HCT116 (cell line): ENCODE measurements around the gene TMEM165. TPM values are rescaled to one million over a fixed set of nuclear protein-coding genes. Genes with fewer than 3 reads are reported as not detected.

ENCODE experiments used
- ATAC-seq: fragments of 200-7000 bp; cut with Tn5 transposase; 2 replicates; pipeline ENCODE4 v1.9.1; 2020; ENCODE audit warnings: mild to moderate bottlenecking, moderate library complexity
- BruUV-seq: library from RNA; stranded (reverse); fragments of 400-500 nt; replicated peaks from 2 replicates; lab custom pipeline; 2021; lab: Mats Ljungman, UMichigan
- CTCF ChIA-PET: fragments of 300-600 bp; sonication (Branson Sonifier 250); formaldehyde crosslinking; loops from one replicate; lab custom pipeline; 2021; ENCODE audit warnings: antibody characterized with exemption; lab: Charles Lee
- POLR2A ChIA-PET: fragments of 300-600, 350-600 bp; sonication (Branson Sonifier 250); formaldehyde crosslinking; loops from one replicate; lab custom pipeline; 2021; ENCODE audit warnings: antibody characterized with exemption; lab: Charles Lee
- RAD21 ChIA-PET, 2 experiments: fragments of 300-600 bp; sonication (Branson Sonifier 250); formaldehyde crosslinking; loops; one replicate each; lab custom pipeline; 2023; ENCODE audit warnings: low total read pairs in 2 of 2; ENCODE audit not compliant: uncharacterized antibody in 2 of 2, unreplicated experiment in 2 of 2, low non-redundant PET in 1 of 2; lab: Charles Lee
- DNase-seq: peaks from one replicate; pipeline ENCODE4 v3.0.0-alpha.2; 2010; ENCODE audit warnings: low read depth, low spot score
- H2AFZ ChIP-seq: fragments of 200-600 bp; shearing (Covaris generic), sonication (generic); 2 replicates; pipeline ENCODE4 v1.6.1; 2017; ENCODE audit warnings: low read depth, mixed run types, mixed read lengths, antibody characterized with exemption, low read length; ENCODE audit not compliant: poor library complexity, severe bottlenecking
- H3K27ac ChIP-seq: 2 replicates; pipeline ENCODE4 v1.5.1; 2012; ENCODE audit warnings: low read depth, low read length
- H3K27me3 ChIP-seq: fragments of 200-600 bp; sonication (generic); 2 replicates; pipeline ENCODE4 v1.6.1; 2016; ENCODE audit warnings: mixed run types, low read length, mixed read lengths; ENCODE audit not compliant: insufficient read depth
- H3K36me3 ChIP-seq, 2 experiments: fragments of 200-500 bp in 1 of 2; fragments of 200-600 bp in 1 of 2; sonication (Bioruptor generic) in 1 of 2; sonication (generic) in 1 of 2; 2 replicates each; pipeline versions ENCODE4 v1.5.1 to v1.6.1; 2014 to 2016; ENCODE audit warnings: low read length in 2 of 2, inconsistent platforms in 1 of 2, mixed read lengths in 1 of 2, mixed run types in 1 of 2; ENCODE audit not compliant: insufficient read depth in 2 of 2, control insufficient read depth in 1 of 2
- H3K4me1 ChIP-seq, 2 experiments: fragments of 200-600 bp in 1 of 2; sonication (generic) in 1 of 2; 2 replicates each; pipeline versions ENCODE4 v1.5.1 to v1.6.1; 2012 to 2017; ENCODE audit warnings: low read length in 2 of 2, inconsistent platforms in 1 of 2, mild to moderate bottlenecking in 1 of 2, mixed read lengths in 1 of 2, mixed run types in 1 of 2, moderate library complexity in 1 of 2; ENCODE audit not compliant: insufficient read depth in 2 of 2, control insufficient read depth in 1 of 2
- H3K4me2 ChIP-seq: fragments of 200-600 bp; sonication (generic); 2 replicates; pipeline ENCODE4 v1.6.1; 2017; ENCODE audit warnings: mixed run types, low read length, mixed read lengths
- H3K4me3 ChIP-seq, 2 experiments: fragments of 200-600 bp in 1 of 2; sonication (generic) in 1 of 2; replicated peaks in 1 of 2; 2 replicates each; pipeline ENCODE4 v1.5.1; 2011 to 2016; ENCODE audit warnings: low read length in 2 of 2, control low read depth in 1 of 2, low read depth in 1 of 2, mild to moderate bottlenecking in 1 of 2, mixed read lengths in 1 of 2, mixed run types in 1 of 2
- H3K79me2 ChIP-seq: fragments of 200-600 bp; sonication (generic); 2 replicates; pipeline ENCODE4 v1.6.1; 2017; ENCODE audit warnings: mild to moderate bottlenecking, mixed run types, low read length, moderate library complexity, mixed read lengths; ENCODE audit not compliant: insufficient read depth
- H3K9ac ChIP-seq: fragments of 200-600 bp; sonication (generic); 2 replicates; pipeline ENCODE4 v1.6.1; 2016; ENCODE audit warnings: low read length, mixed read lengths
- H3K9me2 ChIP-seq: fragments of 200-600 bp; sonication (generic), shearing (Covaris generic); 2 replicates; pipeline ENCODE4 v1.6.1; 2017; ENCODE audit warnings: mixed run types, mild to moderate bottlenecking, moderate library complexity; ENCODE audit not compliant: insufficient read depth
- H3K9me3 ChIP-seq, 2 experiments: fragments of 200-500 bp in 1 of 2; fragments of 200-600 bp in 1 of 2; sonication (Bioruptor generic) in 1 of 2; sonication (generic) in 1 of 2; 2 replicates each; pipeline ENCODE4 v1.6.1; 2014 to 2017; ENCODE audit warnings: low read length in 2 of 2, mixed read lengths in 2 of 2, inconsistent platforms in 1 of 2, low read depth in 1 of 2, mild to moderate bottlenecking in 1 of 2, mixed run types in 1 of 2, moderate library complexity in 1 of 2; ENCODE audit not compliant: control insufficient read depth in 1 of 2, insufficient read depth in 1 of 2
- H4K20me1 ChIP-seq: fragments of 200-600 bp; sonication (generic), shearing (Covaris generic); 2 replicates; pipeline ENCODE4 v1.6.1; 2017; ENCODE audit warnings: mixed run types, mild to moderate bottlenecking, moderate library complexity; ENCODE audit not compliant: insufficient read depth
- ATF3 ChIP-seq: IDR thresholded peaks from 2 replicates; pipeline ENCODE4 v1.6.1; 2012
- CEBPB ChIP-seq: IDR thresholded peaks from 2 replicates; pipeline ENCODE4 v1.6.1; 2012; ENCODE audit warnings: low read depth
- ELF1 ChIP-seq: IDR thresholded peaks from 2 replicates; pipeline ENCODE4 v1.6.1; 2012; ENCODE audit warnings: low read depth, borderline replicate concordance
- EZH2 ChIP-seq: fragments of 200-600 bp; sonication (generic); IDR thresholded peaks from 2 replicates; pipeline ENCODE4 v1.6.1; 2017; ENCODE audit warnings: antibody characterized with exemption, mixed run types
- JUND ChIP-seq: IDR thresholded peaks from 2 replicates; pipeline ENCODE4 v1.6.1; 2012
- POLR2A ChIP-seq: IDR thresholded peaks from 2 replicates; pipeline ENCODE4 v1.7.0; 2011; ENCODE audit warnings: borderline replicate concordance; ENCODE audit not compliant: insufficient read depth, insufficient read length; ENCODE audit errors: extremely low read depth
- POLR2AphosphoS5 ChIP-seq: IDR thresholded peaks from 2 replicates; pipeline ENCODE4 v1.6.1; 2011; ENCODE audit warnings: mild to moderate bottlenecking, low read depth, low read length, moderate library complexity
- RAD21 ChIP-seq: IDR thresholded peaks from 2 replicates; pipeline ENCODE4 v1.6.1; 2012; ENCODE audit warnings: low read depth, mild to moderate bottlenecking
- REST ChIP-seq: IDR thresholded peaks from 2 replicates; pipeline ENCODE4 v1.6.1; 2012; ENCODE audit warnings: low read depth
- SP1 ChIP-seq: IDR thresholded peaks from 2 replicates; pipeline ENCODE4 v1.6.1; 2012; ENCODE audit warnings: low read depth
- SRF ChIP-seq: IDR thresholded peaks from 2 replicates; pipeline ENCODE4 v1.6.1; 2012; ENCODE audit warnings: low read depth
- TCF7L2 ChIP-seq: IDR thresholded peaks from 2 replicates; pipeline ENCODE4 v1.7.0; 2011; ENCODE audit warnings: borderline replicate concordance, inconsistent platforms; ENCODE audit not compliant: insufficient read depth, insufficient read length; ENCODE audit errors: extremely low read depth
- ZBTB33 ChIP-seq: IDR thresholded peaks from 2 replicates; pipeline ENCODE4 v1.6.1; 2011; ENCODE audit warnings: mild to moderate bottlenecking, low read length, moderate library complexity; ENCODE audit not compliant: insufficient replicate concordance; ENCODE audit errors: extremely low read depth
- ZFX ChIP-seq: fragments of 450-650 bp; IDR thresholded peaks from 2 replicates; pipeline ENCODE4 v1.6.1; 2017
- ZNF274 ChIP-seq: fragments of 200-500 bp; sonication (Bioruptor generic); IDR thresholded peaks from 2 replicates; pipeline ENCODE4 v1.6.1; 2014; ENCODE audit warnings: mild to moderate bottlenecking, low read depth, low read length, inconsistent platforms
- intact Hi-C: fragments of 100-400 bp; cut with micrococcal nuclease; formaldehyde crosslinking; loops from 2 replicates; pipeline ENCODE4 v1.10.0; 2022
- total RNA-seq: library from RNA; stranded (reverse); gene quantifications from one replicate; pipeline ENCODE4 v1.2.1, GENCODE V29; 2021; ENCODE audit not compliant: unreplicated experiment

Gene TMEM165
- total RNA-seq, 1 experiment from 2014 or later = 60.7 TPM

DNA sequence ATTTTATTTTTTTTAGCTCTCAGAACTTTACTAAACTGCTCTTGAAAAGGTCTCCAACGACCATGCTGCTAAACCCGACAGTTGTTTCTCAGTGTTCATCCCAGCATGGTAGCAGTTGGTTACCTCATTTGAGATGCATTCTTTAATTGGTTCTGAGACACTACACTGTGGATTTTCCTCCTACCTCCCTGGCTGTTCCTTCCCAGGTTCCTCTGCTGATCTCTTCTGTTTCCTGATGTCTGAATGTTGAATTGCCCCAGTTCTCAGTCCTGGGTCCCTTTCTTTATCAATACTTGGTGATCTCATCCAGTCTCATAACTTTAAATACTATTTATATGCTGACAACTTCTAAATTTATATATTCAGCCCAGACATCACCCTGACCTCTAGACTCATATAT is 19.1 kb upstream of the TMEM165 start:
- POLR2A ChIA-PET = no interaction called here
- H3K36me3 ChIP-seq = no peaks in the 10 kb centered on the region
- H3K4me3 ChIP-seq = no peak overlapping the region
- DNase-seq (no peak), ATAC-seq (no peak)
- no TSS peak for BruUV-seq
- H3K9me3 ChIP-seq = no peaks in the 10 kb centered on the region
- H3K9ac ChIP-seq = no peak overlapping the region
- H3K27me3 ChIP-seq = no peaks in the 10 kb centered on the region
- H2AFZ ChIP-seq = no peak overlapping the region
- H3K4me2 ChIP-seq = no peak overlapping the region
- intact Hi-C loops = no loop called here
- CTCF ChIA-PET = no interaction called here
- no peak for TF ChIP-seq EZH2
- no peak for TF ChIP-seq CEBPB
- no peak for TF ChIP-seq TCF7L2
- TF ChIP-seq ELF1 = no peak
- TF ChIP-seq SP1 = no peak
- no peaks in the 10 kb centered on the region for H4K20me1 ChIP-seq
- H3K9me2 ChIP-seq = no peaks in the 10 kb centered on the region
- H3K4me1 ChIP-seq = peaks cover 5 to 14% of the 10 kb centered on the region in 2 experiments; a peak in 3 of 4 replicates
- H3K79me2 ChIP-seq = no peaks in the 10 kb centered on the region
- no peak overlapping the region for H3K27ac ChIP-seq
- RAD21 ChIA-PET = no interaction called here

DNA sequence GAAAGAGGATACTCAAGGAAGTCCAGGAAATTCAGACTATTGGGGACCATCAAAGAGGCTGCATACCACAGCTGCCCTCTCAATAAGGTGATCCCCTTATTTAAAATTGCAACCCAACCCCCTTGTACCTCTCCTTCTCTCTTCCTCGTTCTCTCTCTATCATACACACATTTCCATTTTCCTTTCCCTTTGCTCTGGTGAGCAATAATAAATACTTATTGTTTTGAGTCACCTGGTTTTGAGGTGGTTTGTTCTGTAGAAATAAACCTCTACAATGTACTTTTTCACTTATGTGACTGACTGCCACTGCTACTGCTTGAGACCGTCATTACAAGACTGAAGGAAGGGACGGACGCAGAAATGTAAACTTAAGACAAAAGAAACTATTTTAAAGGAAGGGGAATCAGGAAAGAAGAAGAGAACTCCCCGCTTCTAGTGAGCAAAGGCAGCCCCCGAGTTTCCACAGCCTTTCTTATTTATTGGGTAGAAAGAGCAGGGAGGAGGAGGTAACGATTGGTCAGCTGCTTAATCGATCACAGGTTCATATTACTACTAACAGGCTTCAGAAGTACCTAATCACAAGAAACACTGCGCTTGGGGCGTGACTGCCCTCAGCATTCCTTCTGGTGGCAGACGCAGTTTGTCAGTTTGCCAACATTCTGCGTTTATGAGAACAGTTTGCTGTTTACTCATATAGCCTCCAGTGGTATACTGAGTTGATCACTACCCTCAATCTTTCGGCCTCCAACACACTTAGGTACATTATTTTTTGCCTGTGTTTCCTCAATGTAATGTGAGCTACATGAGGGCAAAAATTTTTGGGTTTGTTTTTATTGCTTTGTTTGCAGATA is 16.9 kb upstream of the TMEM165 start:
- RAD21 ChIA-PET = no interaction called here
- TF ChIP-seq JUND = no peak
- TF ChIP-seq ATF3 = no peak
- no peak for TF ChIP-seq ELF1
- no peak for TF ChIP-seq SRF
- no peak for TF ChIP-seq ZBTB33
- no peak for TF ChIP-seq SP1
- TF ChIP-seq REST = no peak
- TF ChIP-seq POLR2A = no peak
- TF ChIP-seq RAD21 = no peak
- no peak for TF ChIP-seq ZFX
- TF ChIP-seq ZNF274 = no peak
- TF ChIP-seq POLR2AphosphoS5 = no peak

More for the DNA sequence above, 16.9 kb upstream of the TMEM165 start:
- no peaks in the 10 kb centered on the region for H3K36me3 ChIP-seq
- H3K9ac ChIP-seq = no peak overlapping the region
- peak overlapping the region; percentile 71 for H3K4me2 ChIP-seq
- no peaks in the 10 kb centered on the region for H3K9me2 ChIP-seq
- ATAC-seq = peak; percentile 70
- no peaks in the 10 kb centered on the region for H3K27me3 ChIP-seq
- peak overlapping the region; percentile 86 for H2AFZ ChIP-seq
- ChIA-PET POLR2A (no interaction called here), CTCF (no interaction called here)
- H3K27ac ChIP-seq = no peak overlapping the region
- peak; percentile 60 for DNase-seq
- H3K79me2 ChIP-seq = no peaks in the 10 kb centered on the region
- peak overlapping the region in 1 of 2 experiments; percentile 30; a peak in 3 of 4 replicates for H3K4me3 ChIP-seq
- H3K4me1 ChIP-seq = peaks cover 5 to 14% of the 10 kb centered on the region in 2 experiments; a peak in 3 of 4 replicates
- no peaks in the 10 kb centered on the region for H4K20me1 ChIP-seq
- intact Hi-C loops = no loop called here
- no peaks in the 10 kb centered on the region for H3K9me3 ChIP-seq
- no TSS peak for BruUV-seq
